HL-60/S4 treated with retinoic acid at 250 ng/mL for 4 days and 3 days (cell line): ENCODE measurements around the gene DHX58.

ENCODE experiments used
- in situ Hi-C: fragments of 300-500 bp; cut with MboI; formaldehyde crosslinking; loops from 2 replicates; pipeline ENCODE4 v1.7.0; 2022; ENCODE audit warnings: low sequenced_read_pairs

The DHX58 gene

DNA sequence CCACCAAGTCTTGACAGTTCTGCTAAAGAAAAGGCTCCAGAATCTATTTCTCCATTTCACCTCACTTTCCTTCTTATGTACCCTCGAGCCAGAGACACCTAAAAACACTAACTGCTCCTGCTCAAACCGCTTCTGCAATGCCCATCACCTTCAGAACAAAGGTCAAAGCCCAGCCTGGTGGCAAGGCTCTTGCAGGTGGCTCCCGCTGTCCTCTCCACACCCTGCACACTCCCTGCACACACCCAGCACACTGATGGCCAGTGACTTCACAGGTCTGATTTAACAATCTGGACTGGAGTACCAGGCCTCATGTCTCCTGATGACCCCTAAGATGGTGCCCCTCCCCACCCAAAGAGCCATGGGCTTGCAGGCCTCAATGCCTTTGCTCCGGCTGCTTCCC is 52.3 kb downstream of the DHX58 start:
- in situ Hi-C loops = no loop called here

DNA sequence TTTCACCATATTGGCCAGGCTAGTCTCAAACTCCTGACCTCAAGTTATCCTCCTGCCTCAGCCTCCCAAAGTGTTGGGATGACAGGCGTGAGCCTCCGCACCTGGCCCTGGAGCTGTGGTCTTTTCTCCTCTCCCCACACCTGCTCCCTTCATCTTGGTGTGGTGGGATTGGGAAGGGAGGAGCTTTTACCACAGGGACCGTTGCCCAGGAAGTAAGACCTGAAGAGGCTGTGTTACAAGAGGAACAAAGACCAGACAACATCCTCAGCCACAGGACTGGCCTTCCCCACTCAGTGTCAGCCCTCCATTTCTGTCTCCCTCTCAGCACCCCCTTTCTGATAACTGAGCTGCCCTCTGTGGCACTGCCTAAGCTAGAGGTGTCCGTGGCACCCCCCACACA is 52.7 kb downstream of the DHX58 start:
- in situ Hi-C loops = no loop called here

DNA sequence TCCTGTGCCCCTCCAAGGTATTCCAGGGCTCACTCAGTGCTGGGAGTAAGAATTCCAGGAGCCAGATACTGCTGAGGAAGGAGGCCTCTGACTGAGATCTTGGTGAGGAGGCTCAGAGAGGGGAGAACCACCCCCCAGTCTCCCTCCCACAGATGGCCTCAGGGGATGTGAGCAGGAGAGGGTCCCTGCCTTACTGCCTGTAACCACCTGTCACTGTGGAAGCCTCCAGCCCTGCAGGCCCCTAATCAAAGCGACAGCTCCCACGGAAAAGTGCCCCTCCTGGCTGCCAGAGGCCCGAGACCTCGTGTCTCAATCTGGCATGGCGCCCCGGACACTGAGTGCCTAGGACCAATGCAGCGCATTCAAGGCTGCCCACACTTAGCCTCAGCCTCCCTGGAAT is 54.5 kb downstream of the DHX58 start:
- in situ Hi-C loops = no loop called here

DNA sequence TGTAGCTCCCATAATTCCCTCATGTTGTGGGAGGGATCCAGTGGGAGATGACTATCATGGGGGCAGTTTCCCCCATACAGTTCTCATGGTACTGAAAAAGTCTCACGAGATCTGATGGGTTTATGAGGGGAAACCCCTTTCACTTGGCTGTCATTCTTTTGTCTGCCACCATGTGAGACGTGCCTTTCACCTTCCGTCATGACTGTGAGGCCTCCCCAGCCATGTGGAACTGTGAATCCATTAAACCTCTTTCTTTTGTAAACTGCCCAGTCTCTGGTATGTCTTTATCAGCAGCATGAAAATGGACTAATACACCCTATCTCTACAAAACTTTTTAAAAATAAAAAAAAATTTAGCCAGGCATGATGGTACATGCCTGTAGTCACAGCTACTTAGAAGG is 55.9 kb downstream of the DHX58 start:
- in situ Hi-C loops = no loop called here

GRCh38 chr17:42055496-42055895 is 57.0 kb downstream of the DHX58 start:
- in situ Hi-C loops = no loop called here

DNA sequence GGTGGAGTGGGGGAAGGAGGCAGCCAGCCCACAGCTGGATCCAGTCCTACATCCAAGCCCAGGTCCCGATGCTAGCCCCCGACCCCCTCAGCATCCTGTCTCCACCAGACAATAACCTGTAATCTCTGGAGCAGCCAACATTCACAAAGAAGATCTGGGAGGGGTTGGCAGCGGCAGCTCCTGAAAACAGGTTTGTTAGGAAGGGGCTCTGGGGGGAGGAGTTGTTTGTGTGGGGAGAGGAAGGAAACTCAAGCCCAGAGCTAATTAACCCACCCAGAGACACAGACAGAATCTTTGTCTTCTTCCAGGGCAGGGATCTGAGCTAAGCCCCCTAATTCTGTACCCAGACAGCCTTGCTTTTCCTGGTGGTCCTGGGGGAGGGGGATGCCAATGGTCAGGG is 57.5 kb downstream of the DHX58 start:
- in situ Hi-C loops = no loop called here

DNA sequence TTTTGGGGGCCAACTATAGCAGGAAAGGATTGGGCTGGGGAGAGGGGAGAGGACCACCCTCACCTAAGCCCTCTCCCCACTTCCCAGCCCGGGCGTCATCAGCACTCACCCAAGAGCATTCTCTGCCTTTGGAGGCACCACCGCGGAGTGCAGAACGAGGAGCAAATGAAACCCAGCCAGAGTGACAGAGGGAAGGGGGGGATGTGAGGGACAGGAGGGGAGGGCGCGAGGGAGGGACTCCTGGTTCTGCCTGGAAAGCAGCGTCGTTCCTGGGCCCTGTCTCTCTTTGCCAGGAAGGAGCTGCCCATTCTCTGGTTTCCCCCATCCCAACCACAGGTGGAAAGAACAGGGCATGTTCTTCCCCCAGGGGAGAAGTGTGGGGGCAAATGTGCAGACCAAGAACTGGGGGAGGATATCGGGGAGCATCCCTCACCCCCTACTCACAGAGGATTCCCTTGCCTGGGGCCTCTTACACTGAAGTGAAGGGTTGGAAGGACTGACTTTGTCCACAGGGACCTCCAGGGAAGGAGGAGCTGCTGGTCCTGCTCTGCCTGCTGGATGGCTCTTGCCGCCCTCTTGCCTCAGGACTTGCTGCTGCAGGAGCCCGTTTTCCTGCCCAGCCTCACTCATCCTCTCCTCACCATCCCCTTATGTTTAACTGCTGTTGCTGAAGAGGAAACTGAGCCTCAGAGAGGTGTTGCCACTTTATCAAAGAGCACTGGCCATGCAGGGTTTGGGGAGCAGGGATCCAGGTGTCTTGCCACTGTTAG is 58.6 kb downstream of the DHX58 start:
- in situ Hi-C loops = no loop called here

DNA sequence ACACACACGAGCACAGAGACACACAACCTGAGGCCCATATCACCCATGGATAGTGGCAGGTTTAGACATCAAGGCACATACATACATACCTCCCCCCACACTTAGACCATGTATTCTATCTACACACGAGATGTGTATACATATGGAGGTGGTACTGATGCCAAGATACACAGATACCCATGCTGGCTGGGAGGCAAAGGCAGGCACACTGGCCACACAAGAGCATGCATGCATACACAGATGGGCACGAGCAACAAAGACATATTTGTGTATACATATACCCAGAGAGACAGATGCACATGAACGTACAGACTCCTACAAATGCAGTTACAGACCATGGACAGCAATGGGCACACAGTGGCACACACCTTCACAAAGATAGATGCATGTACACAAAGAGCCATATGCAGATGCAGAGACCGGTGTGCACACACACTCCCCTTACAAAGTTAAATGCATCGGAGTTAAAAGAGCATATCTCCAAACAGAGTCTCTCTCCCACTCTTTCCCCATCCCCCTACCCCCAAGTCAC is 60.1 kb downstream of the DHX58 start:
- in situ Hi-C loops = no loop called here

GRCh38 chr17:42051645-42052044 is 60.9 kb downstream of the DHX58 start:
- in situ Hi-C loops = no loop called here
